Heart right ventricle (tissue), 16 donors: ENCODE results near the gene UNC45B. TPM values are rescaled to one million over a fixed set of nuclear protein-coding genes. Genes with fewer than 3 reads are reported as not detected.
"Not testable (repeated sequence)": the region's sequence is repeated elsewhere in the genome, so short reads cannot be mapped to it uniquely, and the experiment has no call there.

Experiments
- ATAC-seq, 8 donors: fragments of 200-7000 bp; cut with Tn5 transposase; one replicate each; pipeline ENCODE4 v1.9.1; 2020; ENCODE audit warnings: mild to moderate bottlenecking in 8 of 8, moderate library complexity in 8 of 8, moderate number of reproducible peaks in 1 of 8
- DNase-seq, 2 donors: peaks; one replicate each; pipeline ENCODE4 v3.0.0-alpha.2; 2020
- H3K27ac ChIP-seq, 10 donors: fragments of 200-600 bp; sonication (generic) in 2 of 10; one replicate each; pipeline versions ENCODE4 v1.5.0 to v1.8.0; 2020 to 2022; ENCODE audit warnings: mild to moderate bottlenecking in 3 of 10
- H3K27me3 ChIP-seq, 7 donors: fragments of 200-600 bp; one replicate each; pipeline ENCODE4 v1.8.0; 2021 to 2022; ENCODE audit warnings: mild to moderate bottlenecking in 2 of 7
- H3K36me3 ChIP-seq, 9 donors: fragments of 200-600 bp; sonication (generic) in 1 of 9; one replicate each; pipeline versions ENCODE4 v1.5.0 to v1.8.0; 2020 to 2022; ENCODE audit warnings: mild to moderate bottlenecking in 2 of 9
- H3K4me1 ChIP-seq, 9 donors: fragments of 200-600 bp; sonication (generic) in 1 of 9; one replicate each; pipeline versions ENCODE4 v1.5.0 to v1.8.0; 2020 to 2022; ENCODE audit warnings: mild to moderate bottlenecking in 4 of 9
- H3K4me3 ChIP-seq, 10 donors: fragments of 200-600 bp; sonication (generic) in 2 of 10; one replicate each; pipeline versions ENCODE4 v1.5.0 to v1.8.0; 2020 to 2022; ENCODE audit warnings: mild to moderate bottlenecking in 7 of 10, moderate library complexity in 2 of 10
- H3K9me3 ChIP-seq, 11 donors: fragments of 200-600 bp in 10 of 11; sonication (generic) in 2 of 11; one replicate each; pipeline versions ENCODE4 v1.5.0 to v1.8.0; 2013 to 2022; ENCODE audit warnings: mild to moderate bottlenecking in 2 of 11, control low read depth in 1 of 11, moderate library complexity in 1 of 11
- WGBS, 2 donors: extraction: QIAGEN DNeasy Blood & Tissue Kit; methylation state at CpG; one replicate each; pipeline ENCODE4 v1.1.7; 2013; ENCODE audit warnings: inconsistent platforms in 1 of 2; 5-methylcytosine and 5-hydroxymethylcytosine counted together
- intact Hi-C, 10 donors: fragments of 100-400 bp; cut with DNase I; formaldehyde crosslinking; loops; one replicate each; pipeline versions ENCODE4 v1.11.1 to v1.14.2; 2022
- polyA plus RNA-seq, 2 donors: library from polyadenylated mRNA; stranded (reverse); fragments of 200-250 nt; gene quantifications; one replicate each; pipeline ENCODE4 v1.2.3, GENCODE V29; 2013
- total RNA-seq, 10 donors: library from RNA; stranded (reverse); fragmentation: NEBNext Ultra II Directional in 3 of 10; extraction: Animal tissue kit (Norgen Biotek cat#: 25700) in 3 of 10; gene quantifications; one replicate each; pipeline versions ENCODE4 v1.2.1 to v1.2.4, GENCODE V29; 2021 to 2023
- TF ChIP-seq, protein P1 (sequence below), 9 donors: fragments of 200-600 bp; sonication (generic) in 2 of 9; IDR thresholded peaks; one replicate each; pipeline versions ENCODE4 v1.5.0 to v1.8.0; 2021 to 2022; ENCODE audit warnings: antibody characterized with exemption in 9 of 9, mild to moderate bottlenecking in 5 of 9, moderate library complexity in 1 of 9
- donor health status: Arrhythmogenic right ventricular cardiomyopathy.
- donor health status: ischemic (EF 13 %, LVEDD 7.1; RV severe dilation, severe dysfunction).
- donor health status: healthy with polysubstance abuse.
- donor health status: DM: no; HTN: yes; CAD: no.
- donor health status: DM: no; HTN: no; CAD: no.
- donor health status: ischemic (EF 25% LVEDD 6.9; RV normal size, moderate dysfunction).
- donor health status: ischemic (EF 25% LVEDD 5.7; RV mildly dilated, moderate dysfunction).
- donor health status: healthy.
- donor health status: DM: yes; HTN: yes; CAD: no.
- donor health status: Ischemic cardiomyopathy.
- donor health status: ischemic (EF 35%, LVEDD 5.7; RV mildly dilated, moderate dysfunction).
- donor health status: nonischemic (EF 11% LVEDD 7.7; RV severe dilation, severe dysfunction).
- donor health status: DM: yes; HTN: yes; CAD: no.
- donor health status: PGD.
- donor health status: ischemic (EF 29% LVEDD 5.4; RV normal size, mild dysfunction).
- donor health status: nonischemic (EF 23%, LVEDD 6.1; RV moderate dilation, normal function).

Gene UNC45B
- total and polyA plus RNA-seq, 12 donors, result 27.8 to 303 (median 229) TPM

GRCh38 chr17:35192708-35193107 lies 45.1 kb downstream of the UNC45B start:
- ATAC-seq (peak in 1 of 8 donors; percentile 4), DNase-seq (no peak)
- TF ChIP-seq, protein P1, sequence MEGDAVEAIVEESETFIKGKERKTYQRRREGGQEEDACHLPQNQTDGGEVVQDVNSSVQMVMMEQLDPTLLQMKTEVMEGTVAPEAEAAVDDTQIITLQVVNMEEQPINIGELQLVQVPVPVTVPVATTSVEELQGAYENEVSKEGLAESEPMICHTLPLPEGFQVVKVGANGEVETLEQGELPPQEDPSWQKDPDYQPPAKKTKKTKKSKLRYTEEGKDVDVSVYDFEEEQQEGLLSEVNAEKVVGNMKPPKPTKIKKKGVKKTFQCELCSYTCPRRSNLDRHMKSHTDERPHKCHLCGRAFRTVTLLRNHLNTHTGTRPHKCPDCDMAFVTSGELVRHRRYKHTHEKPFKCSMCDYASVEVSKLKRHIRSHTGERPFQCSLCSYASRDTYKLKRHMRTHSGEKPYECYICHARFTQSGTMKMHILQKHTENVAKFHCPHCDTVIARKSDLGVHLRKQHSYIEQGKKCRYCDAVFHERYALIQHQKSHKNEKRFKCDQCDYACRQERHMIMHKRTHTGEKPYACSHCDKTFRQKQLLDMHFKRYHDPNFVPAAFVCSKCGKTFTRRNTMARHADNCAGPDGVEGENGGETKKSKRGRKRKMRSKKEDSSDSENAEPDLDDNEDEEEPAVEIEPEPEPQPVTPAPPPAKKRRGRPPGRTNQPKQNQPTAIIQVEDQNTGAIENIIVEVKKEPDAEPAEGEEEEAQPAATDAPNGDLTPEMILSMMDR (IDR thresholded peaks at IDR 0.05), result no peak
- H3K9me3 ChIP-seq, result peaks cover 0 to 4% (median 0%) of the 10 kb centered on the region in 11 donors
- peaks cover 0 to 14% (median 0%) of the 10 kb centered on the region in 9 donors for H3K36me3 ChIP-seq
- H3K4me3 ChIP-seq, result no peak overlapping the region
- H3K27me3 ChIP-seq, result no peaks in the 10 kb centered on the region
- 67 to 69% methylated on average over 8 of the region's 8 CpGs for WGBS, 2 donors
- no peak overlapping the region for H3K27ac ChIP-seq
- intact Hi-C loops, result no loop called here
- H3K4me1 ChIP-seq, result peaks cover 0 to 19% (median 0%) of the 10 kb centered on the region in 9 donors

- ATAC-seq, result peak in 1 of 8 donors; percentile 30
- intact Hi-C loops, H3K27ac ChIP-seq, H3K4me3 ChIP-seq, H3K27me3 ChIP-seq, H3K9me3 ChIP-seq, DNase-seq, H3K36me3 ChIP-seq: not testable (repeated sequence)
- WGBS, 2 donors, result 95 to 97% methylated on average over 12 of the region's 12 CpGs
- peaks cover 0 to 10% (median 0%) of the 10 kb centered on the region in 9 donors for H3K4me1 ChIP-seq
Observed at GRCh38 chr17:35194001-35194400, 46.4 kb downstream of the UNC45B start, which contains the start of gene SLC35G3. TSS of gene SLC35G3 (minus strand) at chr17:35194393. CDS start at chr17:35194307, 86 bp downstream.

DNA sequence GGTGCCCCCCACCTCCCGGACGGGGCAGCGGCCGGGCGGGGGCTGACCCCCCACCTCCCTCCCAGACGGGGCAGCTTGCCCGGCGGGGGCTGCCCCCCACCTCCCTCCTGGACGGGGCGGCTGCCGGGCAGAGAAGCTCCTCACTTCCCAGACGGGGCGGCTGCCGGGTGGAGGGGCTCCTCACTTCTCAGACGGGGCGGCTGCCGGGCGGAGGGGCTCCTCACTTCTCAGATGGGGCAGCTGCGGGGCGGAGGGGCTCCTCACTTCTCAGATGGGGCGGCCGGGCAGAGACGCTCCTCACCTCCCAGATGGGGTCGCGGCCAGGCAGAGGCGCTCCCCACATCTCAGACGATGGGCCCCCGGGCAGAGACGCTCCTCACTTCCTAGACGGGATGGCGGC lies 47.4 kb downstream of the UNC45B start:
- 92 to 94% methylated on average over 27 to 31 of the region's 31 CpGs for WGBS, 2 donors
- peaks cover 0 to 16% (median 0%) of the 10 kb centered on the region in 11 donors for H3K9me3 ChIP-seq
- H3K4me3 ChIP-seq, intact Hi-C loops, H3K27ac ChIP-seq, H3K4me1 ChIP-seq, H3K27me3 ChIP-seq, DNase-seq, ATAC-seq, H3K36me3 ChIP-seq: not testable (repeated sequence)

DNA sequence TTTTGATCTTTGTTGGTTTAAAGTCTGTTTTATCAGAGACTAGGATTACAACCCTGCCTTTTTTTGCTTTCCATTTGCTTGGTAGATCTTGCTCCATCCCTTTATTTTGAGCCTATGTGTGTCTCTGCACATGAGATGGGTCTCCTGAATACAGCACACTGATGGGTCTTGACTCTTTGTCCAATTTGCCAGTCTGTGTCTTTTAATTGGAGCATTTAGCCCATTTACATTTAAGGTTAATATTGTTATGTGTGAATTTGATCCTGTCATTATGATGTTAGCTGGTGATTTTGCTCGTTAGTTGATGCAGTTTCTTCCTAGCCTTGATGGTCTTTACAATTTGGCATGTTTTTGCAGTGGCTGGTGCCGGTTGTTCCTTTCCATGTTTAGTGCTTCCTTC lies 55.0 kb downstream of the UNC45B start:
- H3K36me3 ChIP-seq, ATAC-seq, intact Hi-C loops: not testable (repeated sequence)

DNA sequence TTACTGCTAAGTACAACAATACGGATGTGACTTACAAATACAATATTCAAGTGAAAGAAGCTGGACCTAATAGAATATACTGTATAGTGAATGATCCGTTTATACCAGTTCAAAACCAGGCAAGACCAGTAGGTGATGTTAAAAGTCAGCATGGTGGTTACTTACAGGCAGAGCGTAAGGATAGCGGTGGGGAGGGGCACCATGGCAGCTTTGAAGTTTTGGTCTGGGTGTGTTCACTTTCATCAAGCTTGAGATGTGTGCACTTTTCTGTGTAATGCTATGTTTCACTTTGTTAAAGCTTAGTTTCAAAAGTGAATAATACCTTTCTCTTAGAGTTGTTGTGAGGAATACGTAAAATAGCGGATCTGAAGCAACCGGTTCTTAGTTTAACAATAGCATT lies 63.1 kb downstream of the UNC45B start:
- H3K4me1 ChIP-seq, result peaks cover 0 to 32% (median 5%) of the 10 kb centered on the region in 9 donors
- WGBS, 2 donors, result 92 to 95% methylated on average over 7 of the region's 7 CpGs
- DNase-seq (no peak), ATAC-seq (no peak)
- H3K36me3 ChIP-seq, result no peaks in the 10 kb centered on the region
- peaks cover 0 to 6% (median 0%) of the 10 kb centered on the region in 7 donors for H3K27me3 ChIP-seq
- H3K27ac ChIP-seq, result no peak overlapping the region
- no peak overlapping the region for H3K4me3 ChIP-seq
- TF ChIP-seq, protein P1 (IDR thresholded peaks at IDR 0.05), result no peak
- no peaks in the 10 kb centered on the region for H3K9me3 ChIP-seq
- intact Hi-C loops, result no loop called here

More for the DNA sequence above, 55.0 kb downstream of the UNC45B start:
- H3K4me3 ChIP-seq, H3K4me1 ChIP-seq, H3K27ac ChIP-seq, DNase-seq, H3K27me3 ChIP-seq: not testable (repeated sequence)
- WGBS, 2 donors, result 63 to 92% methylated on average over 1 of the region's 2 CpGs
- H3K9me3 ChIP-seq, result peaks cover 0 to 13% (median 0%) of the 10 kb centered on the region in 11 donors

GRCh38 chr17:35212668-35213067 lies 65.1 kb downstream of the UNC45B start:
- peaks cover 0 to 6% (median 0%) of the 10 kb centered on the region in 7 donors for H3K27me3 ChIP-seq
- DNase-seq (no peak), ATAC-seq (no peak)
- no peaks in the 10 kb centered on the region for H3K36me3 ChIP-seq
- intact Hi-C loops, result no loop called here
- peaks cover 0 to 50% (median 5%) of the 10 kb centered on the region in 9 donors for H3K4me1 ChIP-seq
- H3K9me3 ChIP-seq, result no peaks in the 10 kb centered on the region
- H3K4me3 ChIP-seq, result no peak overlapping the region
- H3K27ac ChIP-seq, result peak overlapping the region in 7 of 10 donors; percentile 42 to 83 (median 64)
- WGBS, 2 donors, result 92 to 93% methylated on average over 4 of the region's 4 CpGs
- TF ChIP-seq, protein P1 (IDR thresholded peaks at IDR 0.05), result no peak
